ENCODE results near the gene SOBP. TPM values are rescaled to one million over a fixed set of nuclear protein-coding genes. Genes with fewer than 3 reads are reported as not detected.

SOBP gene
- total RNA-seq, 3 donors from 2014 or later: 5.6 to 8.2 (median 7.0) TPM

DNA sequence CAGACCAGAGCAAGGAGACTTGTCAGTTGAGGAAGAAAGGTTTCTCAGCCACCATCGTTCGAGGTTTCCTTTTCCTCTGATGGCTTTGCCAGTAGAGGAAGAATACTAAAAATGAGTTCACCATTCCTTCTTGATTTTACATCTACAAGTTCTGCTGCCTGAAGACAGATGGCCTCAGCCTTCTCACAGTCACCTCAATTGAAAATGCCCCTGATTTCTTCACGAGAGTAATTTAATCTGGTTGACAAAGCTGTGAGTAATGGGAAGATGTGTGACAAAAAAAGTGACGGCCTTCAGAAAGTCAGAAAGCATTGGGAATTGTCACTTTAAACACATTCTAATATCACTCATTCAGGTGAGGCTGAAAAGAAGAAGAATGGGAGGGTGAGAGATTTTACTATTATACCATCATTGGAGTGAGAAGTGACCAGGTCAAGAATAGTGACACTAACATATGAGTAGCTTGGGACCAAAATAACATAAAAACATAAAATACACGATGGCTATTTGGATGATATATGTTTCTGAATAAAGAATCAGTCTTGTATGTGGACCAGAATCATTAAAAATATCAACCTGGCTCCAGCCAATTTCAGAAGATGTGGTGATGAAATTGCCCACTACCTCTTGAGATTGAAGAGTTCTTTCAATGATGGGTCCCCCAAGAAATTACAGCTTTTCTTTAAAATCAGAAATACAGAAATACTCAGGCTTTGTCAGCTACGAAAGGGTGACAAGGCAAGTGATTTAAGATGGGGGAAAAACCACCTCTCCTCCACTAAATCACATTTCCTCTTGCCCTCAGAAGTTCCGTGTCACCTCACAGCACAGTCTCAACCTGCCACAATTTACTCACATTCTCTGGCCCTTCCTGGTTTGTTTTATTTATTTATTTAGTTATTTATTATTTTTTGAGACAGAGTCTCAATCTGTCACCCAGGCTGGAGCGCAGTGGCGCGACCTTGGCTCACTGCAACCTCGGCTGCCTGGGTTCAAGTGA is 147.7 kb downstream of the SOBP start:
- Histone ChIP-seq H3K9me3 (no peaks in the 10 kb centered on the region), H3K36me3 (no peaks in the 10 kb centered on the region), H3K27ac (no peak overlapping the region), H3K27me3 (peaks cover 2 to 6% of the 10 kb centered on the region in 2 donors), H3K4me3 (no peak overlapping the region), H3K4me1 (no peaks in the 10 kb centered on the region)
- no peak for DNase-seq (ENCODE audit: low spot score in 2 of 2)
- TF ChIP-seq, protein P1, sequence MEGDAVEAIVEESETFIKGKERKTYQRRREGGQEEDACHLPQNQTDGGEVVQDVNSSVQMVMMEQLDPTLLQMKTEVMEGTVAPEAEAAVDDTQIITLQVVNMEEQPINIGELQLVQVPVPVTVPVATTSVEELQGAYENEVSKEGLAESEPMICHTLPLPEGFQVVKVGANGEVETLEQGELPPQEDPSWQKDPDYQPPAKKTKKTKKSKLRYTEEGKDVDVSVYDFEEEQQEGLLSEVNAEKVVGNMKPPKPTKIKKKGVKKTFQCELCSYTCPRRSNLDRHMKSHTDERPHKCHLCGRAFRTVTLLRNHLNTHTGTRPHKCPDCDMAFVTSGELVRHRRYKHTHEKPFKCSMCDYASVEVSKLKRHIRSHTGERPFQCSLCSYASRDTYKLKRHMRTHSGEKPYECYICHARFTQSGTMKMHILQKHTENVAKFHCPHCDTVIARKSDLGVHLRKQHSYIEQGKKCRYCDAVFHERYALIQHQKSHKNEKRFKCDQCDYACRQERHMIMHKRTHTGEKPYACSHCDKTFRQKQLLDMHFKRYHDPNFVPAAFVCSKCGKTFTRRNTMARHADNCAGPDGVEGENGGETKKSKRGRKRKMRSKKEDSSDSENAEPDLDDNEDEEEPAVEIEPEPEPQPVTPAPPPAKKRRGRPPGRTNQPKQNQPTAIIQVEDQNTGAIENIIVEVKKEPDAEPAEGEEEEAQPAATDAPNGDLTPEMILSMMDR (IDR thresholded peaks at IDR 0.05): no peak
- TF ChIP-seq POLR2AphosphoS5 (IDR thresholded peaks at IDR 0.05) (no peak), POLR2A (IDR thresholded peaks at IDR 0.05) (no peak)
- intact Hi-C loops (cut with DNase I; ENCODE audit: low total_unique reads): no loop called here

DNA sequence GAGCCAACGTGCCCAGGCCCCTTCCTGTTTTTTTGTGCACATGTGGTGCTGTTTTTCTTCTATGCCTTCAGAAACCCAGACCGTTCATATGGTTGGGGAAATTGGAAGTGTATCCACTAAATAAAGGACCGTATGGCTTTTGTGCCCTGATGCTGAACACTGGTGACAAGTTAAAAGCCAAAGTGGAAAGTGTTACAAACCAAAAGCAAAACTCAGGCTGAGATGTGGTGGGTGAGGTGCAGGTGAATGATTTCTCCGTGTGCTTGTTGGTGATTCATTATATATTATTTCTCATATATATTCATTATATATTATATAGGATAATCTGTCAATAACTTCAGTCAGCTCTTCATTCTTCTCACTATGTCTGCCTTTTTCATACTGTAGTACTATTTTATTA is 148.6 kb downstream of the SOBP start:
- peaks cover 2 to 6% of the 10 kb centered on the region in 2 donors for H3K27me3 ChIP-seq

DNA sequence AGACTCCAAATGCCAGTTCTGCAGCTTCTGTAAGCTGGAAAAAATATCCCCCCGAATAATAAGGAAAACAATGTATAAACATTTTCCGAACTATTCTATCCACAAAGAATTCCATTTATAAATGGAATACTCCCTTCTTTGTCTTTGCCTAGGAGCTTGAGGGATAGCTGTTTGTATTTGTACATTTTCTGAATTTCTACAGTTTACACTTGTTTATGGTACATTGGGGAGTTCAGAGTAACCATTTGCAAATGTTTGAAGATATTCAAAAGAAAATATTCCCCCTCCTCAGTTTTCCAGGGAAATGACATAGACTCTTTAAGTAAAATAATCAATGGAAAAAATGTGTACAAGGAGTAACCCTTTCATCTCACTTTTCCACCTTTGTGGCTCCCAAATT is 149.6 kb downstream of the SOBP start:
- Histone ChIP-seq H3K36me3 (no peaks in the 10 kb centered on the region), H3K4me1 (no peaks in the 10 kb centered on the region), H3K4me3 (no peak overlapping the region), H3K9me3 (no peaks in the 10 kb centered on the region), H3K27ac (no peak overlapping the region), H3K27me3 (peaks cover 1 to 4% of the 10 kb centered on the region in 2 donors)
- intact Hi-C loops (cut with DNase I; ENCODE audit: low total_unique reads): no loop called here
- DNase-seq (ENCODE audit: low spot score in 2 of 2): no peak
- TF ChIP-seq POLR2AphosphoS5 (IDR thresholded peaks at IDR 0.05) (no peak), POLR2A (IDR thresholded peaks at IDR 0.05) (no peak)
- TF ChIP-seq, protein P1 (IDR thresholded peaks at IDR 0.05): no peak

More for the DNA sequence above, 148.6 kb downstream of the SOBP start:
- Histone ChIP-seq H3K36me3 (no peaks in the 10 kb centered on the region), H3K4me1 (no peaks in the 10 kb centered on the region), H3K4me3 (no peak overlapping the region), H3K27ac (no peak overlapping the region), H3K9me3 (no peaks in the 10 kb centered on the region)
- intact Hi-C loops (cut with DNase I; ENCODE audit: low total_unique reads): no loop called here
- no peak for DNase-seq (ENCODE audit: low spot score in 2 of 2)
- TF ChIP-seq POLR2A (IDR thresholded peaks at IDR 0.05) (no peak), POLR2AphosphoS5 (IDR thresholded peaks at IDR 0.05) (no peak)
- TF ChIP-seq, protein P1 (IDR thresholded peaks at IDR 0.05): no peak

DNA sequence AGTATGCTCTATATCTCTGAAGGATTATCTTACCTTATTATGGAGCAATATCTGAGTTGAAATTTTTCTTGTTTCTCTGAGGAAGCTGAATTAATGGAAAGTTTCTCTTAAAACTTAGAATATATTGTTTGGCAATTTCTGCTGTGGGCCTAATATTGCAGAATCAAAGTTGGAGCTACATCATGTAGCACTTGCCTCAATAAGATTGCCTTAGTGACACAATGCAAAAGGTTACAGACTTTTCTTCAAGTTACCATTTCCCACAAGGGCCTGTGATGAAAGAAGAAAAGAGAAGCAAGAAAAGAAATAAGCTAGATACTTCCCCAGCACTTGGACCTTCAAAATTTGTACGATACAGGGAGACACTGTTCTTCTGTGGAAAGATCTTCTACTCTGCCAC is 151.2 kb downstream of the SOBP start:
- intact Hi-C loops (cut with DNase I; ENCODE audit: low total_unique reads): loop anchor here (10.0 kb wide), 1 partner anchor 196 kb away; no protein-coding TSS in a partner anchor
- Histone ChIP-seq H3K9me3 (no peaks in the 10 kb centered on the region), H3K36me3 (no peaks in the 10 kb centered on the region), H3K27me3 (no peaks in the 10 kb centered on the region), H3K4me3 (no peak overlapping the region), H3K27ac (no peak overlapping the region), H3K4me1 (no peaks in the 10 kb centered on the region)
- TF ChIP-seq, protein P1 (IDR thresholded peaks at IDR 0.05): no peak
- TF ChIP-seq POLR2AphosphoS5 (IDR thresholded peaks at IDR 0.05) (no peak), POLR2A (IDR thresholded peaks at IDR 0.05) (no peak)
- no peak for DNase-seq (ENCODE audit: low spot score in 2 of 2)

DNA sequence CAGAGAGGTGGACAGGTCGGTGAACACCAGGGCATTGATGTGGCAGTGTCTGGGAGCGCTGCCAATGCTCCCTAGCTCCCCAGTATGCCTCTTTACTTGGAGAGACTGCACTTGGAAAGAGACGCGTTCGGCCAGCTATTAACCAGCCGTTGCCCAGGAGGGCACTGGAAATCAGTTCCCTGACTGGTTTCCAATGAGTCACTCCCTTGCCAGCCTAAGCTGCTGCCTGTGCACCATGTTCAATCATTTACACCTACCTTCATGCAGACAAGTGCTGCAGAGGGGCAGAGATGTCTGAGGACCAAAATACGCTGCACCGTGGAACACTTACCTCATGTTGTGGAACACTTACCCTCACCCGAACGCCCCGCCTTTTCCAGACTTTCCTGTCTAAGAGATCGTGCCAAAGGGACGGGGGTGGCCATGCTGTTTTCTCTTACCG is 151.6 kb downstream of the SOBP start:
- Histone ChIP-seq H3K27ac (no peak overlapping the region), H3K4me1 (no peaks in the 10 kb centered on the region), H3K9me3 (no peaks in the 10 kb centered on the region), H3K4me3 (no peak overlapping the region), H3K27me3 (no peaks in the 10 kb centered on the region), H3K36me3 (no peaks in the 10 kb centered on the region)
- intact Hi-C loops (cut with DNase I; ENCODE audit: low total_unique reads): loop anchor here (10.0 kb wide), 1 partner anchor 197 kb away; no protein-coding TSS in a partner anchor
- TF ChIP-seq, protein P1 (IDR thresholded peaks at IDR 0.05): no peak
- TF ChIP-seq POLR2AphosphoS5 (IDR thresholded peaks at IDR 0.05): no peak
- no peak for TF ChIP-seq POLR2A (IDR thresholded peaks at IDR 0.05)
- no peak for DNase-seq (ENCODE audit: low spot score in 2 of 2)

All from breast epithelium (tissue), 4 donors.